GM12878 (cell line): ENCODE data around the gene IRF8. TPM values are rescaled to one million over a fixed set of nuclear protein-coding genes. Genes with fewer than 3 reads are reported as not detected.

Experiments
- ATAC-seq: fragments of 200-7000 bp; cut with Tn5 transposase; 3 replicates; pipeline ENCODE4 v1.9.1; 2020; ENCODE audit warnings: mild to moderate bottlenecking, moderate library complexity
- BruUV-seq: library from RNA; stranded (reverse); fragments of 400-500 nt; replicated peaks from 2 replicates; lab custom pipeline; 2021; lab: Mats Ljungman, UMichigan
- CTCF ChIA-PET: fragments of 300-600 bp; sonication (Branson Sonifier 250); formaldehyde crosslinking; extraction: SDS; loops from one replicate; lab custom pipeline; 2021; ENCODE audit warnings: inconsistent platforms; lab: Yijun Ruan, JAX
- POLR2A ChIA-PET: fragments of 350-600 bp; formaldehyde crosslinking; extraction: SDS; loops from one replicate; lab custom pipeline; 2021; ENCODE audit warnings: inconsistent platforms; lab: Charles Lee
- RAD21 ChIA-PET: fragments of 300-600 bp; sonication (Branson Sonifier 250); formaldehyde crosslinking; loops from one replicate; lab custom pipeline; 2023; ENCODE audit warnings: antibody characterized with exemption; ENCODE audit not compliant: unreplicated experiment; lab: Charles Lee
- SMC1A ChIA-PET: fragments of 300-600 bp; sonication (Branson Sonifier 250); formaldehyde crosslinking; loops from one replicate; lab custom pipeline; 2023; ENCODE audit not compliant: unreplicated experiment, uncharacterized antibody; lab: Charles Lee
- DNase-seq: peaks from one replicate; pipeline ENCODE4 v3.0.0-alpha.2; 2011; ENCODE audit warnings: low read depth, low spot score
- FAIRE-seq: peaks from 3 replicates; lab custom pipeline; 2011; peaks lifted over from hg19 to GRCh38; lab: Jason Lieb, UNC
- H2AFZ ChIP-seq: 2 replicates; pipeline ENCODE4 v1.6.0; 2011; ENCODE audit warnings: low read depth, low read length, control low read depth; ENCODE audit not compliant: control insufficient read depth
- H3K27ac ChIP-seq: 2 replicates; pipeline ENCODE4 v1.5.1; 2011; ENCODE audit warnings: control low read depth; ENCODE audit not compliant: control insufficient read depth, insufficient read depth
- H3K27me3 ChIP-seq, 2 experiments: replicated peaks in 1 of 2; 2 replicates each; pipeline versions ENCODE4 v1.6.0 to v1.6.1; 2011; ENCODE audit warnings: low read length in 1 of 2; ENCODE audit not compliant: control insufficient read depth in 2 of 2, insufficient read depth in 2 of 2
- H3K36me3 ChIP-seq, 2 experiments: 2 replicates each; pipeline ENCODE4 v1.5.1; 2011; ENCODE audit warnings: low read length in 1 of 2; ENCODE audit not compliant: control insufficient read depth in 2 of 2, insufficient read depth in 2 of 2
- H3K4me1 ChIP-seq: 2 replicates; pipeline ENCODE4 v1.6.1; 2011; ENCODE audit warnings: mild to moderate bottlenecking, low read length, moderate library complexity, mixed read lengths; ENCODE audit not compliant: control insufficient read depth, insufficient read depth
- H3K4me2 ChIP-seq: 2 replicates; pipeline ENCODE4 v1.6.0; 2011; ENCODE audit warnings: control low read depth; ENCODE audit not compliant: control insufficient read depth, insufficient read depth
- H3K4me3 ChIP-seq: fragments of 200-600 bp; sonication (generic); 2 replicates; pipeline ENCODE4 v1.5.1; 2016
- H3K79me2 ChIP-seq: 2 replicates; pipeline ENCODE4 v1.6.0; 2011; ENCODE audit warnings: low read length; ENCODE audit not compliant: control insufficient read depth, insufficient read depth
- H3K9ac ChIP-seq: 2 replicates; pipeline ENCODE4 v1.8.0; 2011; ENCODE audit warnings: low read length, control low read depth, mixed read lengths; ENCODE audit not compliant: control insufficient read depth, insufficient read depth
- H3K9me3 ChIP-seq: replicated peaks from 3 replicates; pipeline ENCODE4 v1.5.1; 2011; ENCODE audit warnings: mild to moderate bottlenecking, low read length; ENCODE audit not compliant: control insufficient read depth, insufficient read depth
- H4K20me1 ChIP-seq: 2 replicates; pipeline ENCODE4 v1.6.0; 2011; ENCODE audit not compliant: control insufficient read depth, insufficient read depth
- CEBPB ChIP-seq, 2 experiments: fragments of 150-350 bp in 1 of 2; IDR thresholded peaks; 2 replicates each; pipeline ENCODE4 v1.6.1; 2012 to 2014; ENCODE audit warnings: low read depth in 2 of 2, low read length in 2 of 2, borderline replicate concordance in 1 of 2, inconsistent platforms in 1 of 2
- EED ChIP-seq: sonication (generic); IDR thresholded peaks from 2 replicates; pipeline ENCODE4 v1.6.1; 2016; ENCODE audit warnings: antibody characterized with exemption, low read depth
- FOXK2 ChIP-seq: fragments of 450-650 bp; IDR thresholded peaks from 2 replicates; pipeline ENCODE4 v1.6.1; 2017; ENCODE audit warnings: mild to moderate bottlenecking, moderate library complexity
- IKZF2 ChIP-seq, 2 experiments: fragments of 450-650 bp; IDR thresholded peaks; 2 replicates each; pipeline ENCODE4 v1.6.1; 2017; ENCODE audit warnings: mild to moderate bottlenecking in 2 of 2, moderate library complexity in 2 of 2
- KAT2A ChIP-seq: conservative IDR thresholded peaks from 2 replicates; pipeline ENCODE4 v1.6.1; 2011; ENCODE audit warnings: low read depth, low read length; ENCODE audit not compliant: control insufficient read depth
- MYC ChIP-seq: IDR thresholded peaks from 2 replicates; pipeline ENCODE4 v1.6.1; 2011; ENCODE audit warnings: mild to moderate bottlenecking, low read length, moderate library complexity, inconsistent platforms; ENCODE audit not compliant: insufficient read depth, insufficient replicate concordance, insufficient read length, severe bottlenecking
- POLR2AphosphoS5 ChIP-seq: IDR thresholded peaks from 2 replicates; pipeline ENCODE4 v1.6.1; 2011; ENCODE audit warnings: mild to moderate bottlenecking, low read length, inconsistent platforms
- RCOR1 ChIP-seq: conservative IDR thresholded peaks from 2 replicates; pipeline ENCODE4 v1.6.1; 2012; ENCODE audit warnings: low read depth, low read length, improper control_type of control experiment
- RELA ChIP-seq: fragments of 450-650 bp; IDR thresholded peaks from 2 replicates; pipeline ENCODE4 v1.8.0; 2014; ENCODE audit warnings: borderline replicate concordance; ENCODE audit not compliant: partially characterized antibody
- TCF7 ChIP-seq: IDR thresholded peaks from 2 replicates; pipeline ENCODE4 v1.6.1; 2014; ENCODE audit warnings: antibody characterized with exemption, borderline replicate concordance
- YY1 ChIP-seq: IDR thresholded peaks from 2 replicates; pipeline ENCODE4 v1.6.1; 2011; ENCODE audit warnings: low read depth, mild to moderate bottlenecking, low read length
- ZBTB11 ChIP-seq: fragments of 450-650 bp; formaldehyde crosslinking; IDR thresholded peaks from 2 replicates; pipeline ENCODE4 v1.5.0; 2022; ENCODE audit warnings: mild to moderate bottlenecking, missing genetic modification characterization
- ZNF384 ChIP-seq: IDR thresholded peaks from 2 replicates; pipeline ENCODE4 v1.6.1; 2012; ENCODE audit warnings: low read depth, mild to moderate bottlenecking, low read length, improper control_type of control experiment, borderline replicate concordance
- WGBS: methylation state at CpG from one replicate; pipeline ENCODE4 v1.1.6; 2016; ENCODE audit warnings: low lambda C conversion rate; ENCODE audit not compliant: insufficient replicate concordance, insufficient coverage; ENCODE audit errors: missing lambda C conversion rate; 5-methylcytosine and 5-hydroxymethylcytosine counted together
- in situ Hi-C: fragments of 300-500 bp; cut with MboI; formaldehyde crosslinking; loops from 9 replicates; pipeline ENCODE4 v1.14.3; 2018; ENCODE audit warnings: mixed read lengths
- intact Hi-C: fragments of 100-400 bp; cut with micrococcal nuclease; formaldehyde crosslinking; loops from one replicate; pipeline ENCODE4 v1.14.2; 2022; ENCODE audit not compliant: unreplicated experiment
- polyA plus RNA-seq, 11 experiments: library from polyadenylated mRNA; depleted of rRNA in 4 of 11; unstranded in 6 of 11; stranded (reverse) in 5 of 11; fragments of >200 nt; fragmentation: Nextera tagmentation in 4 of 11; fragmentation: Illumina TruSeq in 1 of 11; extraction: Ambion mirVana in 4 of 11; extraction: Trizol in 1 of 11; gene quantifications; 1 replicate in 1 of 11; 2 replicates in 10 of 11; pipeline versions ENCODE4 v1.2.1 to v1.2.3, GENCODE V29; 2011 to 2016; ENCODE audit warnings: inconsistent platforms in 2 of 11, missing spikeins in 2 of 11, low read depth in 1 of 11
- total RNA-seq, 4 experiments: library from RNA; depleted of rRNA in 3 of 4; stranded (reverse); fragments of >200 nt in 3 of 4; fragmentation: Illumina TruSeq in 1 of 4; extraction: Trizol in 1 of 4; gene quantifications; 2 replicates each; pipeline versions ENCODE4 v1.2.1 to v1.2.3, GENCODE V29; 2013 to 2021
- TF ChIP-seq, protein P1 (sequence below): fragments of 450-650 bp; IDR thresholded peaks from 2 replicates; pipeline ENCODE4 v1.6.1; 2017; ENCODE audit warnings: low read depth, mild to moderate bottlenecking, moderate library complexity
- TF ChIP-seq, protein P2 (sequence below): IDR thresholded peaks from 2 replicates; pipeline ENCODE4 v1.6.1; 2011; ENCODE audit warnings: mild to moderate bottlenecking, low read depth, low read length, moderate library complexity; ENCODE audit not compliant: insufficient replicate concordance

Gene IRF8
- total and polyA plus RNA-seq, 10 of the 15 experiments (the other 5 are each of a cell fraction or from before 2014, with no cell fraction given): 17.1 to 237 (median 172) TPM

DNA sequence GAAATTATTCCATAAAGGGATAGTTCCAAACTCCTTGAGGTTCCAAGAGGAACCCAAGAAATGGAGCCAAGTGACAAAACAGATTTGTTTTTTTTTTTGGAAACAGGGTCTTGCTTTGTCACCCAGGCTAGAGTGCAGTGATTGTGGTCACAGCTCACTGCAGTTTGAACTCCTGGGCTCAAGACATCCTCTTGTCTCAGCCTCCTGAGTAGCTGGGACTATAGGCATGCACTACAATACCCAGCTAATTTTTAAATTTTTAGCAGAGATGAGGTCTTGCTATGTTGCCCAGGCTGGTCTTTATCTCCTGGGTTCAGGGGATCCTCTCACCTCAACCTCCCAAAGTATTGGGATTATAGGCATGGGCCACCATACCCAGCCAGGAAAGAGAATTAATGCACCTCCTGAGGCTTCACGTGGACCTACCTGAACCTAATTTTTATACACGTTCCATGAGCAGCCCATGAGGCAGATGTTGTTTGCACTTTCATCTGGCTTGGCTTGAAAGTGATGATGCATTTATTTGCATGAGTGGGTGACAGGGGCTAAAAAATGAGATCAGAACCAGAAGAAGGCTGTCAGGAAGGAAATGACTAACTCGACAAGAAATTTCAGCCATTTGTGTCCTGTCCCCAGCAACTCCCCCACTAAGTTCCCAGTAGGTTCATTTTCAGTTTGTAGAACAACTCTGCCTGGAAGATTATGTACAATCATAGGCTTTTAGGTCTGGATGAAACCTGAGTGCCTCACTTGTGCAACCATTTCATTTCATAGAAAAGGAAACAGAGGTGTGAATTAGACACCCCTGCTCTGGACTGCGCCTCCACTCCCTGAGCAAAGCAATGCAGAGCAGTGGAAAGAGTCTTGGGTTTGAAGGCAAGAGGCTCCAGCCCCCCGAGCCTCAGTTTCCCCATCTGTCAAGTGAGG lies 10.3 kb upstream of the IRF8 start:
- Histone ChIP-seq H3K27me3 (no peaks in the 10 kb centered on the region; a peak in 1 of 4 replicates), H4K20me1 (no peaks in the 10 kb centered on the region), H3K36me3 (no peaks in the 10 kb centered on the region), H3K4me2 (peak overlapping the region; percentile 48), H3K9me3 (no peaks in the 10 kb centered on the region), H3K4me1 (peaks cover 16% of the 10 kb centered on the region), H3K4me3 (peak overlapping the region; percentile 44; the same call in 1 of the 2 replicates), H3K27ac (peak overlapping the region; percentile 21), H2AFZ (peak overlapping the region; percentile 31), H3K9ac (0 out of 2 replicates have a peak overlapping the region, but pooled peaks have one; percentile 38), H3K79me2 (no peaks in the 10 kb centered on the region)
- in situ Hi-C loops (no loop called here), intact Hi-C loops (no loop called here)
- 2% methylated on average over 5 of the region's 5 CpGs for WGBS
- peak; percentile 99 for FAIRE-seq
- peak; percentile 89 for DNase-seq
- ChIA-PET RAD21 (interaction anchor here (0.5 to 1.4 kb wide), 3 partner anchors 10 to 845 kb away, joined by 3 read pairs; partner anchors contain the start of gene IRF8), CTCF (interaction anchor here (0.7 to 2.3 kb wide), 2 partner anchors 9 to 67 kb away, joined by 4 to 5 read pairs; no protein-coding TSS in a partner anchor), POLR2A (interaction anchor here (0.9 to 1.0 kb wide), 3 partner anchors 11 to 93 kb away, joined by 3 to 5 read pairs (median 5); partner anchors contain the start of gene IRF8), SMC1A (interaction anchor here (1.1 to 1.5 kb wide), 3 partner anchors 21 to 98 kb away, joined by 3 read pairs; no protein-coding TSS in a partner anchor)
- BruUV-seq: no TSS peak
- peak; percentile 95 for ATAC-seq
- TF ChIP-seq, protein P1, sequence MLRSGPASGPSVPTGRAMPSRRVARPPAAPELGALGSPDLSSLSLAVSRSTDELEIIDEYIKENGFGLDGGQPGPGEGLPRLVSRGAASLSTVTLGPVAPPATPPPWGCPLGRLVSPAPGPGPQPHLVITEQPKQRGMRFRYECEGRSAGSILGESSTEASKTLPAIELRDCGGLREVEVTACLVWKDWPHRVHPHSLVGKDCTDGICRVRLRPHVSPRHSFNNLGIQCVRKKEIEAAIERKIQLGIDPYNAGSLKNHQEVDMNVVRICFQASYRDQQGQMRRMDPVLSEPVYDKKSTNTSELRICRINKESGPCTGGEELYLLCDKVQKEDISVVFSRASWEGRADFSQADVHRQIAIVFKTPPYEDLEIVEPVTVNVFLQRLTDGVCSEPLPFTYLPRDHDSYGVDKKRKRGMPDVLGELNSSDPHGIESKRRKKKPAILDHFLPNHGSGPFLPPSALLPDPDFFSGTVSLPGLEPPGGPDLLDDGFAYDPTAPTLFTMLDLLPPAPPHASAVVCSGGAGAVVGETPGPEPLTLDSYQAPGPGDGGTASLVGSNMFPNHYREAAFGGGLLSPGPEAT: peak; percentile 58; the same call in 1 of the 2 replicates
- peak; percentile 63; the same call in 1 of the 2 replicates for TF ChIP-seq TCF7
- TF ChIP-seq KAT2A: no peak
- no peak for TF ChIP-seq FOXK2
- TF ChIP-seq POLR2AphosphoS5: 0 out of 2 replicates have a peak, but pooled peaks have one; percentile 27
- TF ChIP-seq EED: peak; percentile 71
- TF ChIP-seq CEBPB (IDR thresholded peaks at IDR 0.05; ENCODE audit: borderline replicate concordance in 1 of 2, low read depth in 2 of 2, low read length in 2 of 2): peak in 1 of 2 experiments; percentile 31; a peak in 1 of 4 replicates
- TF ChIP-seq YY1: peak; percentile 84; the same call in 1 of the 2 replicates
- no peak for TF ChIP-seq ZBTB11 (CRISPR knock-in tag)
- no peak for TF ChIP-seq RELA
- TF ChIP-seq IKZF2 (IDR thresholded peaks at IDR 0.05): peak; percentile 78 to 81
- TF ChIP-seq, protein P2, sequence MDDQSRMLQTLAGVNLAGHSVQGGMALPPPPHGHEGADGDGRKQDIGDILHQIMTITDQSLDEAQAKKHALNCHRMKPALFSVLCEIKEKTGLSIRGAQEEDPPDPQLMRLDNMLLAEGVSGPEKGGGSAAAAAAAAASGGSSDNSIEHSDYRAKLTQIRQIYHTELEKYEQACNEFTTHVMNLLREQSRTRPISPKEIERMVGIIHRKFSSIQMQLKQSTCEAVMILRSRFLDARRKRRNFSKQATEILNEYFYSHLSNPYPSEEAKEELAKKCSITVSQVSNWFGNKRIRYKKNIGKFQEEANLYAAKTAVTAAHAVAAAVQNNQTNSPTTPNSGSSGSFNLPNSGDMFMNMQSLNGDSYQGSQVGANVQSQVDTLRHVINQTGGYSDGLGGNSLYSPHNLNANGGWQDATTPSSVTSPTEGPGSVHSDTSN: peak; percentile 65
- TF ChIP-seq MYC: no peak
- TF ChIP-seq RCOR1: no peak
- TF ChIP-seq ZNF384: no peak
